Activated T-cell treated with anti-CD3 and anti-CD28 coated beads for 4 hours (primary cell): ENCODE data around the gene GJB5.
"Not testable (repeated sequence)": the region's sequence is repeated elsewhere in the genome, so short reads cannot be mapped to it uniquely, and the experiment has no call there.

Source experiments
- DNase-seq: peaks from one replicate; pipeline ENCODE4 v3.0.0-alpha.2; 2020

Gene GJB5

GRCh38 chr1:34754964-34755637, at the start of gene GJB5:
Gene GJB5, plus strand, starts transcription at chr1:34755047. Its CDS starts 2,284 bp downstream, at chr1:34757331.
- DNase-seq = no peak

GRCh38 chr1:34705077-34705476, 49.8 kb upstream of the GJB5 start:
- DNase-seq = no peak

- no peak for DNase-seq
Observed at GRCh38 chr1:34708106-34708505, 46.7 kb upstream of the GJB5 start.

GRCh38 chr1:34709547-34709946, 45.3 kb upstream of the GJB5 start:
- DNase-seq = no peak

GRCh38 chr1:34710812-34711211, 44.0 kb upstream of the GJB5 start:
- DNase-seq = no peak

- no peak for DNase-seq
Observed at GRCh38 chr1:34711485-34711884, 43.4 kb upstream of the GJB5 start.

GRCh38 chr1:34712007-34712688, 42.7 kb upstream of the GJB5 start:
- no peak for DNase-seq

- DNase-seq = no peak
Observed at GRCh38 chr1:34713443-34713842, 41.4 kb upstream of the GJB5 start.

- DNase-seq = no peak
Observed at GRCh38 chr1:34714386-34714785, 40.5 kb upstream of the GJB5 start.

- DNase-seq = no peak
Observed at GRCh38 chr1:34715139-34715538, 39.7 kb upstream of the GJB5 start.

GRCh38 chr1:34721241-34721640, 33.6 kb upstream of the GJB5 start:
- no peak for DNase-seq

- DNase-seq = no peak
Observed at GRCh38 chr1:34721646-34722355, 33.0 kb upstream of the GJB5 start.

- no peak for DNase-seq
Observed at GRCh38 chr1:34726861-34727260, 28.0 kb upstream of the GJB5 start.

GRCh38 chr1:34730485-34730884, 24.4 kb upstream of the GJB5 start:
- no peak for DNase-seq

GRCh38 chr1:34732831-34733230, 22.0 kb upstream of the GJB5 start:
- DNase-seq = not testable (repeated sequence)

- no peak for DNase-seq
Observed at GRCh38 chr1:34736692-34737091, 18.2 kb upstream of the GJB5 start.

- not testable (repeated sequence) for DNase-seq
Observed at GRCh38 chr1:34737236-34737635, 17.6 kb upstream of the GJB5 start.

GRCh38 chr1:34739613-34740012, 15.2 kb upstream of the GJB5 start:
- DNase-seq = no peak

GRCh38 chr1:34740161-34740868, 14.5 kb upstream of the GJB5 start:
- no peak for DNase-seq

- peak; percentile 69 for DNase-seq
Observed at GRCh38 chr1:34742667-34743270, 12.1 kb upstream of the GJB5 start.

GRCh38 chr1:34743775-34744174, 11.1 kb upstream of the GJB5 start:
- no peak for DNase-seq

GRCh38 chr1:34744851-34745250, 10.0 kb upstream of the GJB5 start:
- no peak for DNase-seq

GRCh38 chr1:34745666-34746065, 9.2 kb upstream of the GJB5 start:
- DNase-seq = no peak
